Prostate gland (tissue), 2 donors: Measurements from ENCODE around the gene THOP1.

Experiments used
- POLR2A ChIP-seq: fragments of 450-650 bp; IDR thresholded peaks from one replicate; pipeline ENCODE4 v1.6.1; 2016; ENCODE audit warnings: antibody characterized with exemption, mild to moderate bottlenecking
- TF ChIP-seq, protein P1 (sequence below), 4 experiments: fragments of 200-600 bp in 2 of 4; fragments of 450-650 bp in 2 of 4; sonication (generic) in 2 of 4; IDR thresholded peaks; 1 replicate in 3 of 4; 2 replicates in 1 of 4; pipeline ENCODE4 v1.5.1; 2016 to 2019; ENCODE audit warnings: antibody characterized with exemption in 4 of 4, mild to moderate bottlenecking in 2 of 4, moderate library complexity in 2 of 4

DNA sequence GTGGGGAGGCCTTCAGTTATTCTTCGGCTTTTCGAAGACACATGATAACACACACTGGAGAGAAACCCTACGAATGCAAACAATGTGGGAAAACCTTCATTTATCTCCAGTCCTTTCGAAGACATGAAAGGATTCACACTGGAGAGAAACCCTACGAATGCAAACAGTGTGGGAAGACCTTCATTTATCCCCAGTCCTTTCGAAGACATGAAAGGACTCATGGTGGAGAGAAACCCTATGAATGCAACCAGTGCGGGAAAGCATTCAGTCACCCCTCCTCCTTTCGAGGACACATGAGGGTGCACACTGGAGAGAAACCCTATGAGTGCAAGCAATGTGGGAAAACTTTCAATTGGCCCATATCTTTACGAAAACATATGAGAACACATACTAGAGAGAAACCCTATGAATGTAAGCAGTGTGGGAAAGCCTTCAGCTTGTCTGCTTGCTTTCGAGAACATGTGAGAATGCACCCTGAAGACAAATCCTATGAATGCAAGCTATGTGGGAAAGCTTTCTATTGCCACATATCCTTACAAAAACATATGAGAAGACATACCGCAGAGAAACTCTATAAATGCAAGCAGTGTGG lies 67.8 kb downstream of the THOP1 start:
- TF ChIP-seq, protein P1, sequence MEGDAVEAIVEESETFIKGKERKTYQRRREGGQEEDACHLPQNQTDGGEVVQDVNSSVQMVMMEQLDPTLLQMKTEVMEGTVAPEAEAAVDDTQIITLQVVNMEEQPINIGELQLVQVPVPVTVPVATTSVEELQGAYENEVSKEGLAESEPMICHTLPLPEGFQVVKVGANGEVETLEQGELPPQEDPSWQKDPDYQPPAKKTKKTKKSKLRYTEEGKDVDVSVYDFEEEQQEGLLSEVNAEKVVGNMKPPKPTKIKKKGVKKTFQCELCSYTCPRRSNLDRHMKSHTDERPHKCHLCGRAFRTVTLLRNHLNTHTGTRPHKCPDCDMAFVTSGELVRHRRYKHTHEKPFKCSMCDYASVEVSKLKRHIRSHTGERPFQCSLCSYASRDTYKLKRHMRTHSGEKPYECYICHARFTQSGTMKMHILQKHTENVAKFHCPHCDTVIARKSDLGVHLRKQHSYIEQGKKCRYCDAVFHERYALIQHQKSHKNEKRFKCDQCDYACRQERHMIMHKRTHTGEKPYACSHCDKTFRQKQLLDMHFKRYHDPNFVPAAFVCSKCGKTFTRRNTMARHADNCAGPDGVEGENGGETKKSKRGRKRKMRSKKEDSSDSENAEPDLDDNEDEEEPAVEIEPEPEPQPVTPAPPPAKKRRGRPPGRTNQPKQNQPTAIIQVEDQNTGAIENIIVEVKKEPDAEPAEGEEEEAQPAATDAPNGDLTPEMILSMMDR (IDR thresholded peaks at IDR 0.05) = no peak
- no peak for TF ChIP-seq POLR2A
